ENCODE data around the gene SPECC1.
"Not testable (repeated sequence)": the region's sequence is repeated elsewhere in the genome, so short reads cannot be mapped to it uniquely, and the experiment has no call there.

SPECC1 gene

DNA sequence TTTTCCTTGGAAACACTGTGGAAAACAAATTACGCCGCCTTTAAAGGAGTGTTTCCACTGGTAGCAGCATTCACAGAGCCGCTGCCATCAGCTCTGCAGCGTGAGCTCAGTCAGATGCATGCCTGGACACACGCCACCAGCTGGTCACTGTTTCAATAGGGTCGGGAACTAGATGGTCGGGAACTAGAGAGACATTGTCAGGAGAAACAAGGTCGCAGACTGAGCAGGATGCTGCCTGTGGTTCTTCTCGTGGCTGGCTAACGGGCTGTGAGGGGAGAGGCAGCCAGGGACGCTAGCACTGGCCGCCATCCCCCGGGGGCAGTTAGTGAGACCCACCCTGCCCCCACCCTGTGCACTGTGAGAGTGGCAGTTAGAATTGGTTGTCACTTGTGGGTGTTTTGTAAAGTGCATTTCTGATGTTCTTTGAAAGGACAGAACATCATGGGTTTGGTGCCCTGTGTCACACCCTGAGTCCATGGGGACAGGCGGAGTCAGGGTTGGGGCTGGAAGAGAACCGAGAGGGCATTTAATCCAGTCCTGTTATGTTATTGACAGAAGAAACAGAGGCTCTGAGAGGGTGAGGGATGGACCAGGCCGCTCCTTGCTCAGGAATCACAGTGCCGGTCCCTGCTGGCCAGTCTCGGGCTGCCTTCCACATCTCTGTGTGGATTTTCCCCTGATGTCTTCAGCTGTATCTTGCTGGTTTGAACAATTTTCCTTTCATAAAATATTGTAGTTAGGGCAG is 86.3 kb downstream of the SPECC1 start:
- no peak for DNase-seq (ENCODE audit: low read depth)

DNA sequence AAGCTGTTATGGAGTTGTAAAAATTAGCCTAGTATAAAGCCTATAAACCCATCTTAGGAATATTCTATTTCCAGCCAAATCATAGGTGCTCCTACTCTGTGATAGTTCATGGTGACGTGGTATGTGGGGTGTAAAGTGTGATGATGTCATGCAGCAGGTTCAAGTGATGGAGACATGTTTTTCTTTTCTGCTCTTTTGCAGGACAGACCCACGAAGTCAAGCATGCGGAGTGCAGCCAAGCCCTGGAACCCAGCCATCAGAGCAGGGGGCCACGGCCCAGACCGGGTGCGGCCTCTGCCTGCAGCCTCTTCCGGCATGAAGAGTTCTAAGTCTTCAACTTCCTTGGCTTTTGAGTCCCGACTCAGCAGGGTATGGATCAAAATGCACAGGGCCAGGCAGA is 87.3 kb downstream of the SPECC1 start:
- TF ChIP-seq, protein P1, sequence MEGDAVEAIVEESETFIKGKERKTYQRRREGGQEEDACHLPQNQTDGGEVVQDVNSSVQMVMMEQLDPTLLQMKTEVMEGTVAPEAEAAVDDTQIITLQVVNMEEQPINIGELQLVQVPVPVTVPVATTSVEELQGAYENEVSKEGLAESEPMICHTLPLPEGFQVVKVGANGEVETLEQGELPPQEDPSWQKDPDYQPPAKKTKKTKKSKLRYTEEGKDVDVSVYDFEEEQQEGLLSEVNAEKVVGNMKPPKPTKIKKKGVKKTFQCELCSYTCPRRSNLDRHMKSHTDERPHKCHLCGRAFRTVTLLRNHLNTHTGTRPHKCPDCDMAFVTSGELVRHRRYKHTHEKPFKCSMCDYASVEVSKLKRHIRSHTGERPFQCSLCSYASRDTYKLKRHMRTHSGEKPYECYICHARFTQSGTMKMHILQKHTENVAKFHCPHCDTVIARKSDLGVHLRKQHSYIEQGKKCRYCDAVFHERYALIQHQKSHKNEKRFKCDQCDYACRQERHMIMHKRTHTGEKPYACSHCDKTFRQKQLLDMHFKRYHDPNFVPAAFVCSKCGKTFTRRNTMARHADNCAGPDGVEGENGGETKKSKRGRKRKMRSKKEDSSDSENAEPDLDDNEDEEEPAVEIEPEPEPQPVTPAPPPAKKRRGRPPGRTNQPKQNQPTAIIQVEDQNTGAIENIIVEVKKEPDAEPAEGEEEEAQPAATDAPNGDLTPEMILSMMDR (IDR thresholded peaks at IDR 0.05; ENCODE audit: low read depth, low read length, missing control alignments): no peak
- H3K4me3 ChIP-seq (ENCODE audit: low read depth, low read length): no peak overlapping the region
- DNase-seq (ENCODE audit: low read depth): no peak

More for the DNA sequence above, 86.3 kb downstream of the SPECC1 start:
- TF ChIP-seq, protein P1 (IDR thresholded peaks at IDR 0.05; ENCODE audit: low read depth, low read length, missing control alignments): no peak
- H3K4me3 ChIP-seq (ENCODE audit: low read depth, low read length): no peak overlapping the region

DNA sequence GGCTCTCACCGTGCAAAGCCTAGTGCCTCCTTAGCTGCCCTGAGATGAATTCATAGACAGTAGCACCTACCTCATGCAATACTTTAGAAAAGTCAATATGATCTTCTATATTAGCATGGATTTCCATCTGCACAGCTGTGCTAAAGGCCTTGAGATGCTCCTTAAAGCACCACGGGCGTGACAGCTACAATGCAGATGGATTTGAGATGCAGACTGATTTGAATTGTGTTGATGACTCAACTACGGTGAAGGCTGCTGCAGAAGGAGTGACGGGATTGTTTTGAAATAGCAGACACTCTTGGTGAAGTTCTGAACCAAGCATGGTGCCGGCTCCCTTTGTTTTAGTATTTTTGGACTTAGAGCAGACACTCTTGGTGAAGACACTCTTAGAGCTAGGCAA is 88.2 kb downstream of the SPECC1 start:
- no peak overlapping the region for H3K4me3 ChIP-seq (ENCODE audit: low read depth, low read length)
- TF ChIP-seq, protein P1 (IDR thresholded peaks at IDR 0.05; ENCODE audit: low read depth, low read length, missing control alignments): no peak
- DNase-seq (ENCODE audit: low read depth): no peak

DNA sequence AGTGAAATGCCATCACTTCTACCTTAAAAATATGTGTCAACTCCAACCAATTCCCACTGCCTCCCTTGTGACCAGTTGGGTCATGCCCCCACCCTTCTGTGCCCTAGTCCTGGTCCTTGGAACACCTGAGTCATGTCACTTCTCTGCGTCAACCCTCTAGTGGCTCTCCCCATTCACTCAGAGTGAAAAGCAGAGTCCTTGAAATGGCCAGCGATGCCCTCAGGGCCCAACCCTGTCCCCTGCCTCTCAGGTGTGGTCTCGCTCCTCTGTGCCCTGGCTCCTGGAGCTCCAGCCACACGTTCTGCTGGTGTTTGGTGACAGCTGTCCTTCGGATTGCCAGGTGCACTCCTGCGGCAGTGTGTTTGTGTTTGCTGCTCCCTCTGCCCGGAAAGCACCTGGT is 89.2 kb downstream of the SPECC1 start:
- TF ChIP-seq, protein P1 (IDR thresholded peaks at IDR 0.05; ENCODE audit: low read depth, low read length, missing control alignments): no peak
- no peak overlapping the region for H3K4me3 ChIP-seq (ENCODE audit: low read depth, low read length)
- DNase-seq (ENCODE audit: low read depth): no peak

DNA sequence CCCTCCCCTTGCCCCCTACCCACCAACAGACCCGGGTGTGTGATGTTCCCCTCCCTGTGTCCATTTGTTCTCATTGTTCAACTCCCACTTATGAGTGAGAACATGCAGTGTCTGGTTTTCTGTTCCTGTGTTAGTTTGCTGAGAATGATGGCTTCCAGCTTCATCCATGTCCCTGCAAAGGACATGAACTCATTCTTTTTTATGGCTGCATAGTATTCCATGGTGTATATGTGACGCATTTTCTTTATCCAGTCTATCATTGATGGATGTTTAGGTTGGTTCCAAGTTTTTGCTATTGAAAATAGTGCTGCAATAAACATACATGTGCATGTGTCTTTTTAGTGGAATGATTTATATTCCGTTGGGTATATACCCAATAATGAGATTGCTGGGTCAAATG is 91.6 kb downstream of the SPECC1 start:
- not testable (repeated sequence) for H3K4me3 ChIP-seq (ENCODE audit: low read depth, low read length); DNase-seq (ENCODE audit: low read depth)

DNA sequence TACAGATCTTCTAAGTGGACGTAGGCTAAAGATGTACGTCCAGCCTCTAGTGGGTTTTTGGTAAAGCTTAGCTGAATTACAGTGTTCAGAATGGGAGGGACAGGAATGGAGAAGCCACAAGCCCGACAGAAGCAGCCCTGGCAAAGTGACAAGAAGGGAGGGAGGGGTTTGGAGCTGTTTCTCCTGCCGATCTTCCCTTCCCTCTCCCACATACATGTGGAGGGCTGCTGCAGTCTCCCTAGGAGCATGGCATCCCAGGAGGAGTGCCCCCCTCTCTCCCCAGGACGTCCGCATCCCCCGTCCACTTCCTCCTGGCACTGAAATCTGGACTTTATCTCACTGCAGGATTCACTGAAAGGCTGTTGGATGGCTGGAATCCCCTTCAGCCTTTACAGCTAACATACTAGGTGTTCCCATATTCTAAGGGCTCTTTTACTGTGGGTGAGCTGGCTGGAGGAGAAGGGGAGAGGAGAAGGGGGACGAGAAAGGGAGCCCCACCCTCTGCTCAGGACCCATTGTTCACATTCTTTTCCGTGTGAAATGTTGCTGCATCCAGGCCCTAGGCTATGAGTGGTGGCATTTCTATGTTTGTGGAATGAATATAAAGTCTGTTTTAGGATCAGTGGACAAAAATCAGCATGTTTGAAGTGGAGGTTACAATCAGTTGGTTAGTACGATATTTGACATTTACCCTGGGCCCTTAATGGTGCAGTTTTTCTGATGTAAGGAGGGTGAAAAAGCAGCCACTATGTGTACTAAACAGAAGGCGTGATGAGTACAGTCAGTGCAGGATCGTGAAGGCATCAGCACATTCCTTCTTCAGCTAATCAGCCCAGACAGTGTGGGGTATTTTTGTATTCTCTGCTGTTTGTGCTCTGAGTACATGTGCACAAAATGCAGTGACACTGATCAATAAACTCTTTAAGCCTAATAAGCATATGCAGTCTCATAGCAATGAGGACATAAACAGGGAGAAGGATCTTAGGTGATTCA is 94.6 kb downstream of the SPECC1 start:
- TF ChIP-seq, protein P1 (IDR thresholded peaks at IDR 0.05; ENCODE audit: low read depth, low read length, missing control alignments): no peak
- DNase-seq (ENCODE audit: low read depth): no peak
- H3K4me3 ChIP-seq (ENCODE audit: low read depth, low read length): no peak overlapping the region

DNA sequence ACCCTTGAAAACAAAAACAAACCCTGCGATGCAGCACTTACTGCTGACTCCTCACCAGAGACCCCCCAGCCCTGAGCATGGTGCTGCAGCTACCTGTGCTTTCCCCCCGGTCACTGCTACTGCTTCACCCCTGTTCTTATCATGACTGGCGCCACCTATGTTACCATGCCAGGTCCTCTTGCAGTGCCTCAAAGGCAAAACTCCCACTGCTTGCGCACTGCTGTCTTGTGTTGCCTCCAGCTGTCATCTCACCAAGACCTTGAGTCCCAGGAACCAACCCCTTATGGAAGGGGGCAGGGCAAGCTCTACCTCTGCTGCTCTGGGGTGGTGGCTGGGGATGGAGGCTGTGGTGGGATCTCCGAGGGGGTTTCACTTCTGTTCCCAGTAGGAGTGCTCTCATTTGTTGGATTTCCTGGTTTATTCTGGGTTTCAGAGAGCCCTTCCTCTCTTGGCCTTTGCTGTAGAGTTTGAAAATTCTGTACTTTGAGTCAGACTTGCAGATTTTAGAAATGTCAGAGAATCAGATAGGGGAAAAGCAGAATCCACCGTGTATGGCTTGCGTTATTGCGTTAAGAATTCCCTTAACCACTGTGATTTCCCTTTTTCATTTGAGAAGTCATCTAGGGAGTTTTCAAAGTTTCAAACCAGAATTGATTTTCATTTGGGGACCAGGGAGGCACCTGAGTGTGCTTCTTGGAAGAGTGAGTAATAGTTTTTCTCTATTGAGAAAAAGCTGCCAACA is 96.6 kb downstream of the SPECC1 start:
- DNase-seq (ENCODE audit: low read depth): no peak
- TF ChIP-seq, protein P1 (IDR thresholded peaks at IDR 0.05; ENCODE audit: low read depth, low read length, missing control alignments): no peak
- no peak overlapping the region for H3K4me3 ChIP-seq (ENCODE audit: low read depth, low read length)

DNA sequence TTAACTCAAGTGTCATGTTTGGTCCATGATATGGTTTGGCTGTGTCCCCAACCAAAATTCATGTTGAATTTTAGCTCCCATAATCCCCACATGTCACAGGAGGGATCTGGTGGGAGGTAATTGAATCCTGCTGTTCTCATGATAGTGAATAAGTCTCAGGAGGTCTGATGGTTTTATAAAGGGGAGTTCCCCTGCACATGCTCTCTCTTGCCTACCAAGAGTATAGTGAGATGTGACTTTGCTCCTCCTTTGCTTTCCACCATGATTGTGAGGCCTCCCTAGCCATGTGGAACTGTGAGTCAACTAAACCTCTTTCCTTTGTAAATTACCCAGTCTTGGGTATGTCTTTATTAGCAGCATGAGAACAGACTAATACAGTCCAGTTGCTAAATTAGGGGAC is 97.3 kb downstream of the SPECC1 start:
- DNase-seq (ENCODE audit: low read depth): not testable (repeated sequence)

More for the DNA sequence above, 97.3 kb downstream of the SPECC1 start:
- H3K4me3 ChIP-seq (ENCODE audit: low read depth, low read length): not testable (repeated sequence)
